Colonic mucosa (tissue), 4 donors: ENCODE measurements around the gene LILRA1. TPM values are rescaled to one million over a fixed set of nuclear protein-coding genes. Genes with fewer than 3 reads are reported as not detected.

ENCODE experiments used
- DNase-seq: peaks from one replicate; pipeline ENCODE4 v3.0.0-alpha.2; 2020
- H3K27ac ChIP-seq: fragments of 200-600 bp; one replicate; pipeline ENCODE4 v1.8.0; 2021
- H3K27me3 ChIP-seq: fragments of 200-600 bp; one replicate; pipeline ENCODE4 v1.8.0; 2021
- H3K36me3 ChIP-seq: fragments of 200-600 bp; one replicate; pipeline ENCODE4 v1.8.0; 2021
- H3K4me1 ChIP-seq: fragments of 200-600 bp; one replicate; pipeline ENCODE4 v1.8.0; 2021; ENCODE audit warnings: mild to moderate bottlenecking
- H3K4me3 ChIP-seq: fragments of 200-600 bp; one replicate; pipeline ENCODE4 v1.8.0; 2021
- H3K9ac ChIP-seq, 2 donors: one replicate each; pipeline ENCODE4 v1.7.0; 2013; ENCODE audit warnings: control low read depth in 2 of 2, low read depth in 2 of 2, low read length in 2 of 2
- H3K9me3 ChIP-seq: fragments of 200-600 bp; one replicate; pipeline ENCODE4 v1.8.0; 2021
- CTCF ChIP-seq: fragments of 200-600 bp; IDR thresholded peaks from one replicate; pipeline ENCODE4 v1.8.0; 2022; ENCODE audit warnings: antibody characterized with exemption, mild to moderate bottlenecking
- intact Hi-C: fragments of 100-400 bp; cut with DNase I; formaldehyde crosslinking; loops from one replicate; pipeline ENCODE4 v1.14.1; 2022
- total RNA-seq, 2 donors: library from RNA; stranded (reverse); fragmentation: NEBNext Ultra II Directional in 1 of 2; extraction: Animal tissue kit (Norgen Biotek cat#: 25700) in 1 of 2; gene quantifications; one replicate each; pipeline ENCODE4 v1.2.1, GENCODE V29; 2021
- donor health status: healthy.
- donor health status: DM: no; HTN: no; CAD: no.
- donor health status: DM: no; HTN: no; CAD: no.

LILRA1 gene
- total RNA-seq, 2 donors from 2014 or later = 0.15 to 0.50 TPM

GRCh38 chr19:54552913-54553310 is 40.5 kb upstream of the LILRA1 start:
- intact Hi-C loops = no loop called here
- no peak for DNase-seq
- no peak for TF ChIP-seq CTCF

GRCh38 chr19:54554006-54554405 is 39.4 kb upstream of the LILRA1 start:
- Histone ChIP-seq H3K9me3 (no peaks in the 10 kb centered on the region), H3K27me3 (no peaks in the 10 kb centered on the region), H3K4me1 (no peaks in the 10 kb centered on the region), H3K4me3 (no peak overlapping the region), H3K9ac (no peak overlapping the region), H3K27ac (no peak overlapping the region), H3K36me3 (no peaks in the 10 kb centered on the region)
- DNase-seq = no peak
- intact Hi-C loops = no loop called here
- no peak for TF ChIP-seq CTCF

More at GRCh38 chr19:54552913-54553310, 40.5 kb upstream of the LILRA1 start:
- Histone ChIP-seq H3K27me3 (no peaks in the 10 kb centered on the region), H3K4me1 (no peaks in the 10 kb centered on the region), H3K4me3 (no peak overlapping the region), H3K27ac (no peak overlapping the region), H3K9ac (no peak overlapping the region), H3K9me3 (no peaks in the 10 kb centered on the region), H3K36me3 (no peaks in the 10 kb centered on the region)

- intact Hi-C loops = no loop called here
- no peak for DNase-seq
- Histone ChIP-seq H3K9me3 (no peaks in the 10 kb centered on the region), H3K27ac (no peak overlapping the region), H3K4me3 (no peak overlapping the region), H3K9ac (no peak overlapping the region), H3K27me3 (no peaks in the 10 kb centered on the region), H3K36me3 (no peaks in the 10 kb centered on the region), H3K4me1 (no peaks in the 10 kb centered on the region)
- no peak for TF ChIP-seq CTCF
These were observed 38.5 kb upstream of the LILRA1 start for GRCh38 chr19:54554896-54555295.

DNA sequence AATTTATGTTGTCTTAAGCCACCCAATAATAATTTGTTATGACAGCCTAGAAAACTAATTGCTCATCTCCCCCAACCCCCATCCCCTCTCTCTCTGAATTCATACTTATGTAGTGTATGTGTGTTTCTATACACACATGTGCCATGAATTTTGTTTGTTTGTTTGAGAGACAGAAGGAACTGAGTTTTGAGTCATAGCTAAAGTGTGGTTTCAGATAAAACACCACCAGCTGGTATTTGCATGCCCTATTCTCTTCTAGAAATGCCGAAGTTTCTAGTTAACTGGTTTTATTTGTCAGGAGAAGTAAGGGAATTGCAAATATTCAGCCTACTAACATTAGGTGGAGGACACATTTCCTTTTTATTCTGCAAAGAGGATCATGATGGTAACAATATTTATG is 37.2 kb upstream of the LILRA1 start:
- Histone ChIP-seq H3K36me3 (no peaks in the 10 kb centered on the region), H3K4me3 (no peak overlapping the region), H3K9ac (no peak overlapping the region), H3K9me3 (no peaks in the 10 kb centered on the region), H3K4me1 (no peaks in the 10 kb centered on the region), H3K27ac (no peak overlapping the region), H3K27me3 (no peaks in the 10 kb centered on the region)
- DNase-seq = no peak
- no peak for TF ChIP-seq CTCF
- intact Hi-C loops = no loop called here

GRCh38 chr19:54558339-54558738 is 35.1 kb upstream of the LILRA1 start:
- Histone ChIP-seq H3K4me1 (no peaks in the 10 kb centered on the region), H3K9me3 (no peaks in the 10 kb centered on the region), H3K27me3 (no peaks in the 10 kb centered on the region), H3K4me3 (no peak overlapping the region), H3K27ac (no peak overlapping the region), H3K36me3 (no peaks in the 10 kb centered on the region), H3K9ac (no peak overlapping the region)
- no peak for DNase-seq
- no peak for TF ChIP-seq CTCF
- intact Hi-C loops = no loop called here
